ENCODE data around the gene GRIP2.

- TF ChIP-seq ELF4 (IDR thresholded peaks at IDR 0.05) (no peak), NFRKB (IDR thresholded peaks at IDR 0.05) (no peak), SUZ12 (IDR thresholded peaks at IDR 0.05) (no peak), FOXM1 (IDR thresholded peaks at IDR 0.05; ENCODE audit: borderline replicate concordance) (no peak), TARDBP (IDR thresholded peaks at IDR 0.05) (no peak), SP1 (IDR thresholded peaks at IDR 0.05) (no peak), CTBP1 (IDR thresholded peaks at IDR 0.05; ENCODE audit: borderline replicate concordance) (no peak), ZNF384 (IDR thresholded peaks at IDR 0.05) (no peak), BHLHE40 (IDR thresholded peaks at IDR 0.05; ENCODE audit: borderline replicate concordance) (no peak), HDGF (IDR thresholded peaks at IDR 0.05; ENCODE audit: borderline replicate concordance) (no peak), FOXA1 (IDR thresholded peaks at IDR 0.05) (no peak), ARNT (IDR thresholded peaks at IDR 0.05) (no peak), L3MBTL2 (conservative IDR thresholded peaks at IDR 0.05) (no peak)
Measured at GRCh38 chr3:14473411-14473891, 66.7 kb downstream of the GRIP2 start.
